Left lung (tissue), 10 donors: ENCODE data around the gene HGS. TPM values are rescaled to one million over a fixed set of nuclear protein-coding genes. Genes with fewer than 3 reads are reported as not detected.

ENCODE experiments used
- ATAC-seq: fragments of 200-7000 bp; cut with Tn5 transposase; one replicate; pipeline ENCODE4 v1.9.1; 2020; ENCODE audit warnings: moderate library complexity
- DNase-seq, 4 donors: peaks; one replicate each; pipeline ENCODE4 v3.0.0-alpha.2; 2013 to 2020
- H3K27ac ChIP-seq, 2 donors: fragments of 200-600 bp; sonication (generic) in 1 of 2; one replicate each; pipeline versions ENCODE4 v1.5.0 to v1.8.0; 2020 to 2021
- H3K27me3 ChIP-seq, 2 donors: fragments of 200-600 bp; sonication (generic) in 1 of 2; one replicate each; pipeline versions ENCODE4 v1.5.0 to v1.8.0; 2020 to 2021
- H3K36me3 ChIP-seq, 2 donors: fragments of 200-600 bp; sonication (generic) in 1 of 2; one replicate each; pipeline versions ENCODE4 v1.5.0 to v1.8.0; 2020 to 2021
- H3K4me1 ChIP-seq, 2 donors: fragments of 200-600 bp; one replicate each; pipeline ENCODE4 v1.8.0; 2021
- H3K4me3 ChIP-seq, 2 donors: fragments of 200-600 bp; sonication (generic) in 1 of 2; one replicate each; pipeline versions ENCODE4 v1.5.0 to v1.8.0; 2020 to 2021; ENCODE audit warnings: mild to moderate bottlenecking in 1 of 2
- H3K9me3 ChIP-seq, 2 donors: fragments of 200-600 bp; sonication (generic) in 1 of 2; one replicate each; pipeline versions ENCODE4 v1.5.0 to v1.8.0; 2020 to 2021
- CTCF ChIP-seq, 2 donors: fragments of 200-600 bp; sonication (generic) in 1 of 2; IDR thresholded peaks; one replicate each; pipeline versions ENCODE4 v1.5.0 to v1.8.0; 2021; ENCODE audit warnings: antibody characterized with exemption in 2 of 2
- intact Hi-C, 2 donors: fragments of 100-400 bp; cut with DNase I; formaldehyde crosslinking; loops; one replicate each; pipeline versions ENCODE4 v1.11.2 to v1.14.2; 2022
- polyA plus RNA-seq, 6 donors: library from polyadenylated mRNA; unstranded; fragments of 120-200 nt; gene quantifications; one replicate each; pipeline ENCODE4 v1.2.1, GENCODE V29; 2013; ENCODE audit not compliant: insufficient read length in 6 of 6
- total RNA-seq, 2 donors: library from RNA; stranded (reverse); fragmentation: NEBNext Ultra II Directional; extraction: Animal tissue kit (Norgen Biotek cat#: 25700); gene quantifications; one replicate each; pipeline ENCODE4 v1.2.1, GENCODE V29; 2021
- donor health status: DM: no; HTN: yes; CAD: no.
- donor health status: DM: no; HTN: no; CAD: no.

The HGS gene
- total and polyA plus RNA-seq, 8 donors, result 72.9 to 123 (median 88.2) TPM

GRCh38 chr17:81719410-81720266 is 35.8 kb downstream of the HGS start:
- peaks cover 0 to 28% of the 10 kb centered on the region in 2 donors for H3K36me3 ChIP-seq
- no peaks in the 10 kb centered on the region for H3K9me3 ChIP-seq
- no peak overlapping the region for H3K4me3 ChIP-seq
- H3K27ac ChIP-seq, result no peak overlapping the region
- H3K27me3 ChIP-seq, result peaks cover 0 to 19% of the 10 kb centered on the region in 2 donors
- intact Hi-C loops, result no loop called here
- ATAC-seq, result no peak
- peaks cover 7 to 23% of the 10 kb centered on the region in 2 donors for H3K4me1 ChIP-seq
- TF ChIP-seq CTCF (IDR thresholded peaks at IDR 0.05), result no peak
- no peak for DNase-seq

DNA sequence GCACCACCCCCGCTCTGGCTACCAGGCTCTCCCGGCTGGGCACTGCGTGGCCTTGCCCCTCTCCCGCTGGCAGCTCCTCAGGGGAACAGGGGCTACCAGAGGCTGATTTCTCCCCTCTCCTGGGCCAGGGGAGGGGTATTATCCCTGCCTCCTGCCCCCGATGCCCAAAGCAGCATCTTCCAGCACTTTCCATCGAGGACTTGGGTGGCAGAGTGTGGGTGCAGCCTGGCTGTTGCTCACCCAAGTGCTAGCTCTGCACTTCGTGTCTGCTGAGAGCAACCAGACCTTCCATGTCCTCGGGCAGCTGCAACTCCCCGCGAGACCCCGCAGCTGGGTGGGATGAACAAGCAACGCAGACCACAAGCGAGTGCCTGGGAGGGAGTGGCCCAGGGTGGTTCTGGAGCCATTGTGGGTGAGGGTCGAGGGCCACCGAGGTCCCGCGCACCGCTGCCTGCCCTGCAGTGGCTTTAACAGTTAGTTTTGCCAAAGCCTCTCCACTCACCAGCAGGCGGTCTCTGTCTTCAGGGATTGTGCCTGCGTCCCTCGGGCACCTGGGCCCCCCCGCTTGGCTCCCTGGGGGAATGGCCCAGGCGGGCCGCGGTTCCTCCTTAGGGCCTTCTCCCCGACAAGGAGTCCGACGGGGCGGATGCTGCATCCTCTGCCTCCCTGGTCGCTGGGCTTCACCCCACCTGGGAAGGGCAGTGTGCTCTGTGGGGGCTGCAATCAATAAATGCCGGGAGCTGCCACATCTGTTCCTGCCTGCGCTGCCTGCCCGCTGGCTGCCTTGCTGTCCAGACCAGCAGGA is 36.7 kb downstream of the HGS start:
- Histone ChIP-seq H3K4me3 (no peak overlapping the region), H3K27ac (no peak overlapping the region), H3K9me3 (no peaks in the 10 kb centered on the region), H3K27me3 (peaks cover 0 to 20% of the 10 kb centered on the region in 2 donors), H3K36me3 (peaks cover 0 to 28% of the 10 kb centered on the region in 2 donors), H3K4me1 (peaks cover 7 to 23% of the 10 kb centered on the region in 2 donors)
- intact Hi-C loops, result no loop called here
- no peak for TF ChIP-seq CTCF (IDR thresholded peaks at IDR 0.05)
- ATAC-seq (no peak), DNase-seq (no peak)

DNA sequence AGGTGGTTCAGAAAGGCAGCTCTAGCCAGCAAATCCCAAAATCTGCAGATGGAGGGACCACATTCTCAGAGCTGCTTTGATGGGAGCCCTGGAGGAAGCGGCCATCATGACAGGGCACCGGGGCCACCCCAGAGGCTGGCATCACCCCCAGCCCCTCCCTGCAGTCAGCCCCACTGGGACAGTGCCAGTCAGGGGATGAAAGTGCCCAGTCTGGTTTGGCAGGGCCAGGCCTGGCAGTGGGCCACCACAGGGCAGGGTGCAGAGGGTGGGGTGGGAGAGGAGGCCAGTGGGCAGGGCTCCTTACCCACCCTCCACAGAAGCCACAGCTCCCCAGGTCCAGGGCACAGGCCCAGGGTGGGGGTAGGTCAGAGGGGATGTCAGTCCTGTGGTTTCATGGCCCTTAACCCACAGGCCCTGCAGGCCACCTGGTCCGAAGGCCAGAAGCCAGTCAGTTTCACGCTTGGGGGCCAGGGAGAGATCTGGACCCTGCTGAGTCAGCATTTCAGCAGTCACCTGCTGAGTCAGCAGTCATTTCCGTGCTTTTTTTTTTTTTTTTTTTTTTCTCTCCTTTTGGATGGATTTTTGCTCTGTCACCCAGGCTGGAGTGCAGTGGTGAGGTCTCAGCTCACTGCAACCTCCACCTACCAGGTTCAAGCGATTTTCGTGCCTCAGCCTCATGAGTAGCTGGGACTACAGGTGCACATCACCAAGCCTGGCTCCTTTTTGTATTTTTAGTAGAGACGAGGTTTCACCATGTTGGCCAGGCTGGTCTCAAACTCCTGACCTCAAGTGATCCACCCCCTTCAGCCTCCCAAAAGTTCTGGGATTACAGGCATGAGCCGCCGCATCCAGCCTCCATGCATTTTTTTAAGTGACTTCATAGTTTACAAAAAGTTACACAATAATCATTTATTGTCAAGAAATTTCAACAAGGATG is 38.6 kb downstream of the HGS start:
- peaks cover 0 to 24% of the 10 kb centered on the region in 2 donors for H3K36me3 ChIP-seq
- no peaks in the 10 kb centered on the region for H3K9me3 ChIP-seq
- TF ChIP-seq CTCF (IDR thresholded peaks at IDR 0.05), result no peak
- intact Hi-C loops, result no loop called here
- peak in 3 of 4 donors; percentile 72 to 86 (median 78) for DNase-seq
- H3K27me3 ChIP-seq, result peaks cover 0 to 20% of the 10 kb centered on the region in 2 donors
- peaks cover 7 to 23% of the 10 kb centered on the region in 2 donors for H3K4me1 ChIP-seq
- H3K27ac ChIP-seq, result peak overlapping the region in 1 of 2 donors; percentile 18
- no peak overlapping the region for H3K4me3 ChIP-seq
- ATAC-seq, result peak; percentile 90

DNA sequence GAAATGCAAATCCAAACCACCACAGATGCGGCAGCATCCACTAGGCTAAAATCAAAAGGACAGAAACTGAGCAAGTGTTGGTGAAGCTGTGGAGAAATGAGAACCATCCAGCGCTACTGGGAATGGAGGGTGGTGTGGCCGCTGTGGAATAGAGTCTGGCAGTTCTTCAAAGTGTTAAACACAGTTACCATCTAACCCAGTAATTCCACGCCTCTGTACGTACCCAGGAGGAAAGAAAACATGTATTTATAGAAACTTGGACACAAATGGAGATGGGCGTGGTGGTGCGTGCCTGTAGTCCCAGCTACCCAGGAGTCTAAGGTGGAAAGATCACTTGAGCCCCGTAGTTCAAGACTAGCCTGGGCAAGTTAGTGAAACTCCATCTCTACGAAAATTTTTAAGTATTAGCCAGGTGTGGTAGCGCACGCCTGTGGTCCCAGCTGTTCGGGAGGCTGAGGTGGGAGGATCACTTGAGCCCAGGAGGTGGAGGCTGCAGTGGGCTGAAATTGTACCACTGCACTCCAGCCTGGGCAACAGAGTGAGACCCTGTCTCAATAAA is 39.9 kb downstream of the HGS start:
- ATAC-seq (peak; percentile 6), DNase-seq (no peak)
- TF ChIP-seq CTCF (IDR thresholded peaks at IDR 0.05), result no peak
- intact Hi-C loops, result no loop called here
- no peak overlapping the region for H3K4me3 ChIP-seq
- H3K27ac ChIP-seq, result no peak overlapping the region
- no peaks in the 10 kb centered on the region for H3K9me3 ChIP-seq
- H3K4me1 ChIP-seq, result peaks cover 7 to 23% of the 10 kb centered on the region in 2 donors
- H3K36me3 ChIP-seq, result peaks cover 0 to 12% of the 10 kb centered on the region in 2 donors
- H3K27me3 ChIP-seq, result peaks cover 0 to 23% of the 10 kb centered on the region in 2 donors
